PC-3 (cell line): ENCODE measurements around the gene TRPT1.

Experiments
- CTCF ChIP-seq: fragments of 300-600 bp; sonication (generic); conservative IDR thresholded peaks from 2 replicates; pipeline ENCODE4 v1.5.1; 2017; ENCODE audit warnings: antibody characterized with exemption, low read depth, mild to moderate bottlenecking, low read length
- EZH2 ChIP-seq: fragments of 300-600 bp; sonication (generic); IDR thresholded peaks from one replicate; pipeline ENCODE4 v1.6.1; 2017; ENCODE audit warnings: antibody characterized with exemption, mild to moderate bottlenecking, low read length; ENCODE audit not compliant: unreplicated experiment
- EZH2phosphoT487 ChIP-seq: fragments of 300-600 bp; sonication (generic); IDR thresholded peaks from 2 replicates; pipeline ENCODE4 v1.6.1; 2018; ENCODE audit warnings: mild to moderate bottlenecking, antibody characterized with exemption, low read length, borderline replicate concordance

- no peak for TF ChIP-seq CTCF
- no peak for TF ChIP-seq EZH2phosphoT487
- no peak for TF ChIP-seq EZH2
These were observed 18.5 kb downstream of the TRPT1 start for GRCh38 chr11:64207256-64208085.
